Neural cell (in vitro differentiated cells): ENCODE data around the gene SLC16A4. TPM values are rescaled to one million over a fixed set of nuclear protein-coding genes. Genes with fewer than 3 reads are reported as not detected.

Experiments used
- H2AFZ ChIP-seq: fragments of 200-600, 300-800 bp; sonication (generic), shearing (Covaris generic); 2 replicates; pipeline ENCODE4 v1.6.0; 2014; ENCODE audit warnings: low read depth, mild to moderate bottlenecking, antibody characterized with exemption, low read length, moderate library complexity
- H3F3A ChIP-seq: fragments of 200-600 bp; shearing (Covaris generic); 2 replicates; pipeline ENCODE4 v1.6.1; 2016; ENCODE audit warnings: mild to moderate bottlenecking, moderate library complexity, mixed read lengths, antibody characterized with exemption, low read length; ENCODE audit not compliant: insufficient read depth, poor library complexity, severe bottlenecking
- H3K27ac ChIP-seq: fragments of 200-600, 300-800 bp; sonication (generic), shearing (Covaris generic); 2 replicates; pipeline ENCODE4 v1.5.1; 2014; ENCODE audit warnings: mild to moderate bottlenecking, low read length, moderate library complexity
- H3K27me3 ChIP-seq: fragments of 300-800, 200-600 bp; sonication (generic), shearing (Covaris generic); 2 replicates; pipeline ENCODE4 v1.6.0; 2014; ENCODE audit warnings: mild to moderate bottlenecking, low read depth, low read length, moderate library complexity; ENCODE audit not compliant: insufficient read depth
- H3K36me3 ChIP-seq: fragments of 300-800, 200-600 bp; sonication (generic), shearing (Covaris generic); 2 replicates; pipeline ENCODE4 v1.5.1; 2014; ENCODE audit warnings: mild to moderate bottlenecking, antibody characterized with exemption, low read length, moderate library complexity; ENCODE audit not compliant: insufficient read depth
- H3K4me2 ChIP-seq: fragments of 300-800, 200-600 bp; sonication (generic), shearing (Covaris generic); 2 replicates; pipeline ENCODE4 v1.6.0; 2014; ENCODE audit warnings: mild to moderate bottlenecking, low read length
- H3K4me3 ChIP-seq: fragments of 300-800, 200-600 bp; sonication (generic), shearing (Covaris generic); 2 replicates; pipeline ENCODE4 v1.5.1; 2014; ENCODE audit warnings: mild to moderate bottlenecking, low read length, moderate library complexity
- H3K79me2 ChIP-seq: fragments of 200-600 bp; shearing (Covaris generic); replicated peaks from 2 replicates; pipeline ENCODE4 v1.6.0; 2014; ENCODE audit warnings: mild to moderate bottlenecking, low read length, moderate library complexity; ENCODE audit not compliant: insufficient read depth
- H3K9ac ChIP-seq: fragments of 300-800, 200-600 bp; sonication (generic), shearing (Covaris generic); 2 replicates; pipeline ENCODE4 v1.6.1; 2016; ENCODE audit warnings: mild to moderate bottlenecking, low read length, mixed read lengths
- H3K9me2 ChIP-seq: fragments of 200-600 bp; shearing (Covaris generic); 2 replicates; pipeline ENCODE4 v1.6.1; 2016; ENCODE audit warnings: mild to moderate bottlenecking, low read length, mixed read lengths; ENCODE audit not compliant: insufficient read depth
- H3K9me3 ChIP-seq: fragments of 200-600, 300-800 bp; sonication (generic), shearing (Covaris generic); 2 replicates; pipeline ENCODE4 v1.6.1; 2016; ENCODE audit warnings: mild to moderate bottlenecking, mixed run types, low read length, moderate library complexity, mixed read lengths
- H4K20me1 ChIP-seq: fragments of 200-600 bp; shearing (Covaris generic); 2 replicates; pipeline ENCODE4 v1.6.1; 2016; ENCODE audit warnings: mild to moderate bottlenecking, mixed run types; ENCODE audit not compliant: insufficient read depth
- EP300 ChIP-seq: fragments of 450-650 bp; conservative IDR thresholded peaks from 2 replicates; pipeline ENCODE4 v1.6.1; 2014; ENCODE audit warnings: antibody characterized with exemption, mild to moderate bottlenecking, moderate library complexity; ENCODE audit not compliant: poor library complexity, severe bottlenecking
- EZH2 ChIP-seq: fragments of 200-600, 300-800 bp; shearing (Covaris generic), sonication (generic); IDR thresholded peaks from 2 replicates; pipeline ENCODE4 v1.6.1; 2014; ENCODE audit warnings: antibody characterized with exemption, low read length, borderline replicate concordance, mild to moderate bottlenecking; ENCODE audit not compliant: insufficient read depth, poor library complexity, severe bottlenecking
- MXI1 ChIP-seq: fragments of 450-650 bp; conservative IDR thresholded peaks from 2 replicates; pipeline ENCODE4 v1.6.1; 2014; ENCODE audit warnings: antibody characterized with exemption, mild to moderate bottlenecking; ENCODE audit not compliant: poor library complexity, severe bottlenecking
- POLR2AphosphoS5 ChIP-seq: IDR thresholded peaks from 2 replicates; pipeline ENCODE4 v1.6.1; 2012
- RAD21 ChIP-seq: fragments of 450-650 bp; conservative IDR thresholded peaks from 2 replicates; pipeline ENCODE4 v1.6.1; 2014; ENCODE audit warnings: antibody characterized with exemption, mild to moderate bottlenecking, moderate library complexity
- SMC3 ChIP-seq: fragments of 450-650 bp; conservative IDR thresholded peaks from 2 replicates; pipeline ENCODE4 v1.6.1; 2014; ENCODE audit warnings: antibody characterized with exemption, mild to moderate bottlenecking, moderate library complexity; ENCODE audit not compliant: poor library complexity
- TAF1 ChIP-seq: IDR thresholded peaks from 2 replicates; pipeline ENCODE4 v1.6.1; 2012; ENCODE audit warnings: low read depth
- polyA plus RNA-seq: library from polyadenylated mRNA; depleted of rRNA; stranded (reverse); fragments of >200 nt; gene quantifications from 2 replicates; pipeline ENCODE4 v1.2.3, GENCODE V29; 2014
- TF ChIP-seq, protein P1 (sequence below): fragments of 450-650 bp; IDR thresholded peaks from 2 replicates; pipeline ENCODE4 v1.5.1; 2014; ENCODE audit warnings: antibody characterized with exemption, mild to moderate bottlenecking, moderate library complexity; ENCODE audit not compliant: poor library complexity, severe bottlenecking
- TF ChIP-seq, protein P2 (sequence below): IDR thresholded peaks from 2 replicates; pipeline ENCODE4 v1.6.1; 2012; ENCODE audit warnings: borderline replicate concordance

SLC16A4 gene
- polyA plus RNA-seq, 1 donor from 2014 or later, result 1.2 TPM

DNA sequence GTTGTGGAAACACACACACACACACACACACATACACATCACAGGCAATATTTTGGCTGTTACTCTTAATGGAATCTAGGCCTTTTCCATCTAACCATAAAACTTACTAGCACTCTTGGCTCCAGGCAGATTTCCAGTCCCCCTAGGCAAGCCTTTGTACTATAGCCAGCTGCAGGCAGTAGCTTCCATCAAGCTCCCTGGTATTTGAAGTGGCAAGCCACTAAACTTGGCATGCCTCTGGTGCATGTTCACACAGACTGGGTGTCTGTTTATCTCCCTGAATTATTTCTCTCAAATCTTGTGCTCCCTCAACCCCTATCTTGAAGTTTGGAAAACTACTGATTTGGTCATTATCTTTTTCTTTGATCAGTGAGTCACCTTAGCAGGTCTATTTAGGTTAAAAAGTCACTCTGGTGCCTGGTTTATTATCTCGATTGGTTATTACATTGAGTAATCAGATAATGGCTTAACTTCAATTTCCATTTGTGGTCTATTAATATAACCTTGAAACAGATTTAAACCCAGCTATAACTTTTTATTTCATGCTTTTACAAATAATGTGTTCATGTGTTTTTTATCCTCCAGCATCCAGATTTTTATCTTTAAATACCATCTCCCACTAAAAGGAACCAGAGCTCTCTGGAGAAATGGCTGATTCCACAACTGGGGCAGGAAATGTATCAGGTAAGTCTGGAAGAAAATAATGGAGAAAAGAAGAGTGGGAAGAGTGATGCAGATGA, 54.4 kb downstream of the SLC16A4 start:
- no peak overlapping the region for H3K4me3 ChIP-seq

DNA sequence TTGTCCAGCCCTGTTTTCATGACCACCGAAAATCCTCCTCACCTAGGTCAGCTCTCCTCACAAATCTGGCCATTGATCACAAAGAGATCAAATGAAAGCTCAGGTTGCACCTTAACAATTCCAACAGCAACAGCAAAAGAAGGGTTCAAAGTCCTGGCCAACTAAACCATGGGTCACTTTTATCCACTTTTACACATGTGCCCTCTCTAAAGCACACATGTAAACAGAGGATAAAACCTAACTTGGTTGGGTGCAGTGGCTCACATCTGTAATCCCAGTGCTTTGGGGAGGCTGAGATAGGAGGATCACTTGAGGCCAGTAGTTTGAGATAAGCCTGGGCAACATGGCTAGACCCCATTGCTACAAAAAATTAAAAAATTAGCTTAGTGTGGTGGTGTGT, 55.6 kb downstream of the SLC16A4 start:
- no peaks in the 10 kb centered on the region for H4K20me1 ChIP-seq
- TF ChIP-seq TAF1, result no peak
- no peak for TF ChIP-seq SMC3
- no peak for TF ChIP-seq EP300
- TF ChIP-seq, protein P1, sequence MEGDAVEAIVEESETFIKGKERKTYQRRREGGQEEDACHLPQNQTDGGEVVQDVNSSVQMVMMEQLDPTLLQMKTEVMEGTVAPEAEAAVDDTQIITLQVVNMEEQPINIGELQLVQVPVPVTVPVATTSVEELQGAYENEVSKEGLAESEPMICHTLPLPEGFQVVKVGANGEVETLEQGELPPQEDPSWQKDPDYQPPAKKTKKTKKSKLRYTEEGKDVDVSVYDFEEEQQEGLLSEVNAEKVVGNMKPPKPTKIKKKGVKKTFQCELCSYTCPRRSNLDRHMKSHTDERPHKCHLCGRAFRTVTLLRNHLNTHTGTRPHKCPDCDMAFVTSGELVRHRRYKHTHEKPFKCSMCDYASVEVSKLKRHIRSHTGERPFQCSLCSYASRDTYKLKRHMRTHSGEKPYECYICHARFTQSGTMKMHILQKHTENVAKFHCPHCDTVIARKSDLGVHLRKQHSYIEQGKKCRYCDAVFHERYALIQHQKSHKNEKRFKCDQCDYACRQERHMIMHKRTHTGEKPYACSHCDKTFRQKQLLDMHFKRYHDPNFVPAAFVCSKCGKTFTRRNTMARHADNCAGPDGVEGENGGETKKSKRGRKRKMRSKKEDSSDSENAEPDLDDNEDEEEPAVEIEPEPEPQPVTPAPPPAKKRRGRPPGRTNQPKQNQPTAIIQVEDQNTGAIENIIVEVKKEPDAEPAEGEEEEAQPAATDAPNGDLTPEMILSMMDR, result no peak
- no peak for TF ChIP-seq RAD21
- no peak for TF ChIP-seq POLR2AphosphoS5
- TF ChIP-seq EZH2, result no peak
- TF ChIP-seq, protein P2, sequence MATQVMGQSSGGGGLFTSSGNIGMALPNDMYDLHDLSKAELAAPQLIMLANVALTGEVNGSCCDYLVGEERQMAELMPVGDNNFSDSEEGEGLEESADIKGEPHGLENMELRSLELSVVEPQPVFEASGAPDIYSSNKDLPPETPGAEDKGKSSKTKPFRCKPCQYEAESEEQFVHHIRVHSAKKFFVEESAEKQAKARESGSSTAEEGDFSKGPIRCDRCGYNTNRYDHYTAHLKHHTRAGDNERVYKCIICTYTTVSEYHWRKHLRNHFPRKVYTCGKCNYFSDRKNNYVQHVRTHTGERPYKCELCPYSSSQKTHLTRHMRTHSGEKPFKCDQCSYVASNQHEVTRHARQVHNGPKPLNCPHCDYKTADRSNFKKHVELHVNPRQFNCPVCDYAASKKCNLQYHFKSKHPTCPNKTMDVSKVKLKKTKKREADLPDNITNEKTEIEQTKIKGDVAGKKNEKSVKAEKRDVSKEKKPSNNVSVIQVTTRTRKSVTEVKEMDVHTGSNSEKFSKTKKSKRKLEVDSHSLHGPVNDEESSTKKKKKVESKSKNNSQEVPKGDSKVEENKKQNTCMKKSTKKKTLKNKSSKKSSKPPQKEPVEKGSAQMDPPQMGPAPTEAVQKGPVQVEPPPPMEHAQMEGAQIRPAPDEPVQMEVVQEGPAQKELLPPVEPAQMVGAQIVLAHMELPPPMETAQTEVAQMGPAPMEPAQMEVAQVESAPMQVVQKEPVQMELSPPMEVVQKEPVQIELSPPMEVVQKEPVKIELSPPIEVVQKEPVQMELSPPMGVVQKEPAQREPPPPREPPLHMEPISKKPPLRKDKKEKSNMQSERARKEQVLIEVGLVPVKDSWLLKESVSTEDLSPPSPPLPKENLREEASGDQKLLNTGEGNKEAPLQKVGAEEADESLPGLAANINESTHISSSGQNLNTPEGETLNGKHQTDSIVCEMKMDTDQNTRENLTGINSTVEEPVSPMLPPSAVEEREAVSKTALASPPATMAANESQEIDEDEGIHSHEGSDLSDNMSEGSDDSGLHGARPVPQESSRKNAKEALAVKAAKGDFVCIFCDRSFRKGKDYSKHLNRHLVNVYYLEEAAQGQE, result no peak
- TF ChIP-seq MXI1, result no peak
- no peaks in the 10 kb centered on the region for H3K9me3 ChIP-seq

More for the DNA sequence above, 54.4 kb downstream of the SLC16A4 start:
- H3K9ac ChIP-seq, result no peak overlapping the region
- H3K9me3 ChIP-seq, result no peaks in the 10 kb centered on the region
- no peaks in the 10 kb centered on the region for H3F3A ChIP-seq
- H3K79me2 ChIP-seq, result peaks cover 15% of the 10 kb centered on the region
- peaks cover 3% of the 10 kb centered on the region for H3K36me3 ChIP-seq
- no peaks in the 10 kb centered on the region for H3K9me2 ChIP-seq
- no peak for TF ChIP-seq POLR2AphosphoS5
- TF ChIP-seq RAD21, result no peak
- TF ChIP-seq SMC3, result no peak
- no peaks in the 10 kb centered on the region for H4K20me1 ChIP-seq
- H3K27ac ChIP-seq, result no peak overlapping the region
- H3K27me3 ChIP-seq, result no peaks in the 10 kb centered on the region
- H3K4me2 ChIP-seq, result no peak overlapping the region
- H2AFZ ChIP-seq, result no peak overlapping the region

More for the DNA sequence above, 55.6 kb downstream of the SLC16A4 start:
- Histone ChIP-seq H2AFZ (no peak overlapping the region), H3K36me3 (no peaks in the 10 kb centered on the region), H3K79me2 (peaks cover 3% of the 10 kb centered on the region), H3K4me2 (no peak overlapping the region), H3F3A (no peaks in the 10 kb centered on the region), H3K4me3 (no peak overlapping the region), H3K27ac (no peak overlapping the region), H3K9me2 (no peaks in the 10 kb centered on the region), H3K9ac (no peak overlapping the region), H3K27me3 (no peaks in the 10 kb centered on the region)
